DND-41 (cell line): Measurements from ENCODE around the gene EXOC3.

Source experiments
- CTCF ChIP-seq: IDR thresholded peaks from 2 replicates; pipeline ENCODE4 v1.5.1; 2012; ENCODE audit warnings: borderline replicate concordance, low read length, moderate library complexity, mild to moderate bottlenecking; ENCODE audit not compliant: poor library complexity, severe bottlenecking; ENCODE audit errors: extremely low read depth
- EZH2 ChIP-seq: IDR thresholded peaks from 3 replicates; pipeline ENCODE4 v1.6.1; 2012; ENCODE audit warnings: borderline replicate concordance, low read depth, mild to moderate bottlenecking, moderate library complexity, low read length, inconsistent platforms; ENCODE audit not compliant: severe bottlenecking

DNA sequence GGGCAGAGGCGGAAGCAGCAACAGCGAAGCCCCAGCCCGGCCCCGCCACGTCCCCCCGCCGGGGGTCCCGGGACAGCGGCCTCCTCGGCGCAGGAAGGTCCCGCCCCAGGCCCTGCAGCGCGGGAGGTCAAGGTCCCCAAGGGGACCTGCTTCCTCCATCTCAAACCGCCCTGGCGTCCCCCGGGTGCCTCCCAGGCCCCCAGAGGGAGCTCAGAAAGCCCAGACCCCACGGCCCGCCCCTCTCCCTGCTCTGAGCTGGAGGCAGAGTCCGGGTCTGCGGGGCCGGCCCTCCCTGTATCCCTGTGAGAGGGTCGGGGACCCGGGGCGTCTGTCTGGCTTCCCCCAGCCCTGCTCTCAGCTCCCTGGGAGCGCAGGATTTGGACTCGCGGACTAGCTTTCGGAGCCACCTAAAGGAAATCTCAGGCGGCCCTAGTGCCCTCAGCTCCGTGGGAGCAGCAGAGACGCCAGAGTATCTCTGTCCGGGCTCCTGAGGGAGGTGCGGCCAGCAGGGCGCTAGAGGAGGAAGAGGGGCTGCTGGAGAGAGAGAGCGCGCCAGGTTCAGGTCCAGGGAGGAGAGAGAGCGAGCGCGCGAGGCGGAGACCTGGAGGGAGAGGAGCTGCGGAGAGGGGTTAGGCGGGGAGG lies 30.7 kb downstream of the EXOC3 start:
- TF ChIP-seq CTCF (no peak), EZH2 (no peak)
